Lung (tissue), 12 donors: ENCODE results near the gene SAMD8. TPM values are rescaled to one million over a fixed set of nuclear protein-coding genes. Genes with fewer than 3 reads are reported as not detected.

ENCODE experiments used
- ATAC-seq: fragments of 200-7000 bp; cut with Tn5 transposase; one replicate; pipeline ENCODE4 v1.9.1; 2020; ENCODE audit warnings: moderate number of reproducible peaks; ENCODE audit not compliant: insufficient read depth, low FRiP score
- DNase-seq, 3 donors: peaks; one replicate each; pipeline ENCODE4 v3.0.0-alpha.2; 2013 to 2017
- H3K27ac ChIP-seq, 2 donors: one replicate each; pipeline ENCODE4 v1.5.1; 2013; ENCODE audit warnings: mild to moderate bottlenecking in 2 of 2, moderate library complexity in 2 of 2, control low read depth in 1 of 2, inconsistent platforms in 1 of 2, low read depth in 1 of 2, low read length in 1 of 2
- H3K27me3 ChIP-seq, 3 donors: one replicate each; pipeline ENCODE4 v1.5.1; 2013; ENCODE audit warnings: low read length in 2 of 3; ENCODE audit not compliant: control insufficient read depth in 3 of 3, insufficient read depth in 3 of 3
- H3K36me3 ChIP-seq, 4 donors: one replicate each; pipeline ENCODE4 v1.5.1; 2013; ENCODE audit warnings: low read length in 4 of 4, mild to moderate bottlenecking in 1 of 4, moderate library complexity in 1 of 4; ENCODE audit not compliant: control insufficient read depth in 4 of 4, insufficient read depth in 4 of 4
- H3K4me1 ChIP-seq, 5 donors: one replicate each; pipeline ENCODE4 v1.5.1; 2013; ENCODE audit warnings: low read length in 5 of 5, mild to moderate bottlenecking in 2 of 5, moderate library complexity in 1 of 5; ENCODE audit not compliant: control insufficient read depth in 5 of 5, insufficient read depth in 5 of 5
- H3K4me3 ChIP-seq: one replicate; pipeline ENCODE4 v1.5.1; 2013; ENCODE audit warnings: mild to moderate bottlenecking, control low read depth, moderate library complexity
- H3K9ac ChIP-seq, 2 donors: one replicate each; pipeline ENCODE4 v1.5.1; 2013; ENCODE audit warnings: low read length in 2 of 2, control low read depth in 1 of 2; ENCODE audit not compliant: insufficient read depth in 1 of 2
- H3K9me3 ChIP-seq, 4 donors: one replicate each; pipeline ENCODE4 v1.5.1; 2013; ENCODE audit warnings: low read length in 3 of 4, mild to moderate bottlenecking in 1 of 4, moderate library complexity in 1 of 4; ENCODE audit not compliant: control insufficient read depth in 4 of 4, insufficient read depth in 3 of 4
- CTCF ChIP-seq: IDR thresholded peaks from 2 replicates; pipeline ENCODE4 v1.5.1; 2012; ENCODE audit warnings: mild to moderate bottlenecking; ENCODE audit errors: control extremely low read depth, extremely low read depth
- WGBS, 2 donors: extraction: QIAGEN DNeasy Blood & Tissue Kit; methylation state at CpG; one replicate each; pipeline ENCODE4 v1.1.7; 2013; 5-methylcytosine and 5-hydroxymethylcytosine counted together
- polyA plus RNA-seq, 2 donors: library from polyadenylated mRNA; stranded (reverse); fragments of 200-250 nt; gene quantifications; one replicate each; pipeline ENCODE4 v1.2.1, GENCODE V29; 2013
- total RNA-seq, 2 donors: library from RNA; depleted of rRNA in 1 of 2; stranded (reverse); fragments of >200 nt in 1 of 2; gene quantifications; one replicate each; pipeline ENCODE4 v1.2.1, GENCODE V29; 2014 to 2021
- donor health status: control.
- donor health status: control.
- donor health status: Bipolar disorder and iron deficiency.
- donor health status: healthy.
- donor health status: DM: yes; HTN: yes; CAD: no.

SAMD8 gene
- total and polyA plus RNA-seq, 4 donors, result 5.5 to 29.0 (median 11.3) TPM

GRCh38 chr10:75074711-75075445, 36.6 kb upstream of the SAMD8 start:
- DNase-seq, result no peak
- Histone ChIP-seq H3K27ac (no peak overlapping the region), H3K4me3 (no peak overlapping the region), H3K9me3 (no peaks in the 10 kb centered on the region), H3K27me3 (no peaks in the 10 kb centered on the region), H3K4me1 (peaks cover 0 to 16% (median 4%) of the 10 kb centered on the region in 5 donors), H3K9ac (no peak overlapping the region), H3K36me3 (no peaks in the 10 kb centered on the region)
- ATAC-seq, result no peak
- 42 to 53% methylated on average over 2 of the region's 2 CpGs for WGBS, 2 donors
- no peak for TF ChIP-seq CTCF

GRCh38 chr10:75076348-75076747, 35.1 kb upstream of the SAMD8 start:
- no peaks in the 10 kb centered on the region for H3K36me3 ChIP-seq
- 92 to 94% methylated on average over 6 of the region's 6 CpGs for WGBS, 2 donors
- H3K27me3 ChIP-seq, result no peaks in the 10 kb centered on the region
- no peak for DNase-seq
- no peak overlapping the region for H3K9ac ChIP-seq
- H3K27ac ChIP-seq, result no peak overlapping the region
- no peak for ATAC-seq
- no peak overlapping the region for H3K4me3 ChIP-seq
- peaks cover 0 to 2% (median under 1%) of the 10 kb centered on the region in 4 donors for H3K9me3 ChIP-seq
- peaks cover 0 to 7% (median 0%) of the 10 kb centered on the region in 5 donors for H3K4me1 ChIP-seq
- no peak for TF ChIP-seq CTCF

GRCh38 chr10:75079436-75080083, 31.9 kb upstream of the SAMD8 start:
- Histone ChIP-seq H3K4me3 (no peak overlapping the region), H3K4me1 (peaks cover 0 to 18% (median 0%) of the 10 kb centered on the region in 5 donors), H3K36me3 (no peaks in the 10 kb centered on the region), H3K9me3 (peaks cover 0 to 6% (median 2%) of the 10 kb centered on the region in 4 donors), H3K9ac (no peak overlapping the region), H3K27me3 (no peaks in the 10 kb centered on the region), H3K27ac (no peak overlapping the region)
- no peak for ATAC-seq
- no peak for TF ChIP-seq CTCF
- 81 to 88% methylated on average over 9 of the region's 9 CpGs for WGBS, 2 donors
- DNase-seq, result no peak
